Measurements from ENCODE around the gene HCAR3.
"Not testable (repeated sequence)": the region's sequence is repeated elsewhere in the genome, so short reads cannot be mapped to it uniquely, and the experiment has no call there.

Gene HCAR3

DNA sequence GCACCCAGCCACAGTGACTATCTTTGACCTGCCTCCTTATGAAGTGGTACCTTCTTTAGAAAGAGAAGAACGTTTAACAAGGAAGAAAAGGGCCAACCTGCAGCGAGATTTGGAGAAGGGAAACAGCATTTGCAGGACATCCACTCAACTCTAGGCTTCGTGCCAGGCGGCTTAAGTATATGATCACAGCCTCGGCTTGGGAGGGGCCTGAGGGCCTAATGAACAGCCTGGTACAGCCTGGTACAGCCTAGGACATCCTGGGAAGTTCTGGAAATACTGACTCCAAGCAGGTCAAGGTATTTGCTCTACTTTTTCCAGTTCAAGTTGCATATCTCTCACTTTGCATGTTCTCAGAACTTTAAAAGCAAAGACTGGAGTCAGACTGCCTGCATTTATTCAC, 29.5 kb downstream of the HCAR3 start:
- DNase-seq (ENCODE audit: low spot score), result no peak

DNA sequence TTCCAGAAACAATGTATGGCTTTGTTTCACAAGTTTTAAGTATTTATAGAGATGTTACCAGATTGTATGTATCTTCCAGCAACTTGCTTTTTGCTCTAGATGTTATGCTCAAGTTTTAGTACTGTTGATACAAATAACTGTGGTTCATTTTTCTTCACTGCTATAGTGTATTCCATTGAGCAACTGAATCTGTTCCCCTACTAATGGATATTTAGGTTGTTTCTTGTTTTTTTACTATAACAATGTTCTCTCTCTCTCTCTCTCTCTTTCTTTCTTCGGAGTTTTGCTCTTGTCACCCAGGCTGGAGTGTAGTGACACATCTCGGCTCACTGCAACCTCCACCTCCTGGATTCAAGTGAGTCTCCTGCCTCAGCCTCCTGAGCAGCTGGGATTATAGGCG, 30.1 kb downstream of the HCAR3 start:
- no peak for DNase-seq (ENCODE audit: low spot score)

More for the DNA sequence above, 29.5 kb downstream of the HCAR3 start:
- TF ChIP-seq, protein P1, sequence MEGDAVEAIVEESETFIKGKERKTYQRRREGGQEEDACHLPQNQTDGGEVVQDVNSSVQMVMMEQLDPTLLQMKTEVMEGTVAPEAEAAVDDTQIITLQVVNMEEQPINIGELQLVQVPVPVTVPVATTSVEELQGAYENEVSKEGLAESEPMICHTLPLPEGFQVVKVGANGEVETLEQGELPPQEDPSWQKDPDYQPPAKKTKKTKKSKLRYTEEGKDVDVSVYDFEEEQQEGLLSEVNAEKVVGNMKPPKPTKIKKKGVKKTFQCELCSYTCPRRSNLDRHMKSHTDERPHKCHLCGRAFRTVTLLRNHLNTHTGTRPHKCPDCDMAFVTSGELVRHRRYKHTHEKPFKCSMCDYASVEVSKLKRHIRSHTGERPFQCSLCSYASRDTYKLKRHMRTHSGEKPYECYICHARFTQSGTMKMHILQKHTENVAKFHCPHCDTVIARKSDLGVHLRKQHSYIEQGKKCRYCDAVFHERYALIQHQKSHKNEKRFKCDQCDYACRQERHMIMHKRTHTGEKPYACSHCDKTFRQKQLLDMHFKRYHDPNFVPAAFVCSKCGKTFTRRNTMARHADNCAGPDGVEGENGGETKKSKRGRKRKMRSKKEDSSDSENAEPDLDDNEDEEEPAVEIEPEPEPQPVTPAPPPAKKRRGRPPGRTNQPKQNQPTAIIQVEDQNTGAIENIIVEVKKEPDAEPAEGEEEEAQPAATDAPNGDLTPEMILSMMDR (IDR thresholded peaks at IDR 0.05; ENCODE audit: extremely low read depth, missing control alignments), result no peak

DNA sequence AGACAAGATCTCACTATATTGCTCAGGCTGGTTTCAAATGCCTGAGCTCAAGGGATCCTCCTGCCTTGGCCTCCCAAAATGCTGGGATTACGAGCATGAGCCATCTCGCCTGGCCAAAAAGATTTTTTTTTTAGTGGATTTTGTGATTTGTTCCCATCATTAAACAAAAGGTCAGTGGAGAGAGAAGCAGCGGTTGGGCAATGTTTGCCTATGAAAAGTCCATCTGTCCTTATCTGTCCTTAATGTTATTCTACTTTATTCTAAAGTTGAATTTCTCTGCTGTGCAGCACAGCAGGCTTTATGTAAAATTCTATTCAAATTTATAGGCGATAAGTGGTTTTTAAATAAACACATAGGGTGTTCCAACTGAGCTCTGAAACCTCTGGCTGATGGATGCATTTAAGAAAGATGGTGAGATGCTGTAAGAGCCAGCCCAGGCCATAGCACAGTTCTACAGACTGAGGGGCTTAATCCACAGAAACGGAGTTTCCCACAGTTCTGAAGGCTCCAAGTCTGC, 32.3 kb downstream of the HCAR3 start:
- TF ChIP-seq, protein P1 (IDR thresholded peaks at IDR 0.05; ENCODE audit: extremely low read depth, missing control alignments), result no peak
- no peak for DNase-seq (ENCODE audit: low spot score)

More for the DNA sequence above, 30.1 kb downstream of the HCAR3 start:
- TF ChIP-seq, protein P1 (IDR thresholded peaks at IDR 0.05; ENCODE audit: extremely low read depth, missing control alignments), result no peak

- TF ChIP-seq, protein P1 (IDR thresholded peaks at IDR 0.05; ENCODE audit: extremely low read depth, missing control alignments), result no peak
- DNase-seq (ENCODE audit: low spot score), result no peak
These were observed 34.8 kb downstream of the HCAR3 start for GRCh38 chr12:122681814-122682213.

GRCh38 chr12:122680989-122681388, 35.6 kb downstream of the HCAR3 start:
- not testable (repeated sequence) for DNase-seq (ENCODE audit: low spot score)

- not testable (repeated sequence) for DNase-seq (ENCODE audit: low spot score)
These were observed 39.8 kb downstream of the HCAR3 start for GRCh38 chr12:122676781-122677180.

DNA sequence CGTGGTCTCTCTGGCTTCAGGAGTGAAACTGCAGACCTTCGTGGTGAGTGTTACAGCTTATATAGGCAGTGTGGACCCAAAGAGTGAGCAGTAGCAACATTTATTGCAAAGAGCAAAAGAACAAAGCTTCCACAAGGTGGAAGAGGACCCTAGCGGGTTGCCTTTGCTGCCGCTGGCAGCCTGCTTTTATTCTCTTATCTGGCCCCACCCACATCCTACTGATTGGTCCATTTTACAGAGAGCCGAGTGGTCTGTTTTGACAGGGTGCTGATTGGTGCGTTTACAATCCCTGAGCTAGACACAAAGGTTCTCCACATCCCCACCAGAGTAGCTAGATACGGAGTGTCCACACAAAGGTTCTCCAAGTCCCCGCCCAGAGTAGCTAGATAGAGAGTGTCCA, 40.6 kb downstream of the HCAR3 start:
- not testable (repeated sequence) for DNase-seq (ENCODE audit: low spot score)

DNA sequence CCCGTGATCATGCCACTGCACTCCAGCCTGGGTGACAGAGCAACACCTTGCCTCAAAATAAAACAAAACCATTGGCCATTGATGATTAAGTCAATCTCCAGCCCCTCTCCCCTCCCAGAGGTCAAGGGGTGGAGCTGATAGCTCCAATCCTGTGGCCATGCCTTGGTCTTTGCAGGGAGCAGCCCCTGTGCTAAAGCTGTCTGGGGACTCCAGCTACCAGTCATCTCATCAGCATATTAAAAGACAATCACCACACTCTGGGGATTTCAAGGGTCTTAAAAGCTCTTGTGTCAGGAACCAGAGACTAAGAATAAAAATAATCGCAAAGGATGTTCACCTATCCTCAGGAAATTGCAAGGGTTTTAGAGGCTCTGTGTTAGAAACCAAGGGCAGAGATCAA, 44.1 kb downstream of the HCAR3 start:
- TF ChIP-seq, protein P1 (IDR thresholded peaks at IDR 0.05; ENCODE audit: extremely low read depth, missing control alignments), result no peak
- DNase-seq (ENCODE audit: low spot score), result no peak

- DNase-seq (ENCODE audit: low spot score), result no peak
- TF ChIP-seq, protein P1 (IDR thresholded peaks at IDR 0.05; ENCODE audit: extremely low read depth, missing control alignments), result no peak
These were observed 47.1 kb downstream of the HCAR3 start for GRCh38 chr12:122669397-122670070.
